GM10266 (cell line): ENCODE data around the gene AIFM3.

Source experiments
- DNase-seq: peaks from one replicate; pipeline ENCODE4 v3.0.0; 2012; ENCODE audit errors: extremely low spot score
- TF ChIP-seq, protein P1 (sequence below): IDR thresholded peaks from 2 replicates; pipeline ENCODE4 v1.5.1; 2012; ENCODE audit warnings: mild to moderate bottlenecking, low read depth; ENCODE audit not compliant: control insufficient read depth, insufficient read depth; ENCODE audit errors: missing control alignments

AIFM3 gene

DNA sequence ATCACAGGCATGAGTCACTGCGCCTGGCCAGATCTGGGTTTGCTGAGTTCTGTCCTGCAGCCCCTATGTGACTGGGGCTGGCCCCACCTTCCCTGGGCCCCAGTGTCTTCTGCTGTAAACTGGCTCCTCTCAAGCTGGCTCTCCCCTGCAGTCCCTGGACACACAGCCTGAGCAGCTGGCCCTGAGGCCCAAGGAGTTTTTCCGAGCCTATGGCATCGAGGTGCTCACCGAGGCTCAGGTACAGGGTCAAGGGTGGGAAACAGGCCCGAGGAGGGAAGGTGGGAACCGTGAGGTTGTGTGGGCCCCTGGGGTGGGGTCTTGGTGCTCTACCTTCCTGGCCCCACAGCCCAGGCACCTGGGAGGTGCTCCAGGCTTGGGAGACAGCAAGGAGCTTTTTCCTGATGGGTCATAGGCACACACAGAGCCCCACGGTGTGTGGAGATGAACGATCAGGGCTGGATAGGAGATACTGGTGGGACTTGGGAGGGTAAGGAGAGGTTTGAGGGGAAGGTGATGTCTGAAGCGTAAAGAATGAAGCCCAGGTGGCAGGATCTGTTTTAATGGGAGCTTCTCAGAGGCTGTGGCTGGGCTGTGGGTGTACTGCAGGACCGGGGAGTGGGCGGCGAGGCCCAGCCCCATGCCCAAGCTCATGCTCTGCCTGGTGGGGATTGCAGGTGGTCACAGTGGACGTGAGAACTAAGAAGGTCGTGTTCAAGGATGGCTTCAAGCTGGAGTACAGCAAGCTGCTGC, 8.7 kb downstream of the AIFM3 start:
- TF ChIP-seq, protein P1, sequence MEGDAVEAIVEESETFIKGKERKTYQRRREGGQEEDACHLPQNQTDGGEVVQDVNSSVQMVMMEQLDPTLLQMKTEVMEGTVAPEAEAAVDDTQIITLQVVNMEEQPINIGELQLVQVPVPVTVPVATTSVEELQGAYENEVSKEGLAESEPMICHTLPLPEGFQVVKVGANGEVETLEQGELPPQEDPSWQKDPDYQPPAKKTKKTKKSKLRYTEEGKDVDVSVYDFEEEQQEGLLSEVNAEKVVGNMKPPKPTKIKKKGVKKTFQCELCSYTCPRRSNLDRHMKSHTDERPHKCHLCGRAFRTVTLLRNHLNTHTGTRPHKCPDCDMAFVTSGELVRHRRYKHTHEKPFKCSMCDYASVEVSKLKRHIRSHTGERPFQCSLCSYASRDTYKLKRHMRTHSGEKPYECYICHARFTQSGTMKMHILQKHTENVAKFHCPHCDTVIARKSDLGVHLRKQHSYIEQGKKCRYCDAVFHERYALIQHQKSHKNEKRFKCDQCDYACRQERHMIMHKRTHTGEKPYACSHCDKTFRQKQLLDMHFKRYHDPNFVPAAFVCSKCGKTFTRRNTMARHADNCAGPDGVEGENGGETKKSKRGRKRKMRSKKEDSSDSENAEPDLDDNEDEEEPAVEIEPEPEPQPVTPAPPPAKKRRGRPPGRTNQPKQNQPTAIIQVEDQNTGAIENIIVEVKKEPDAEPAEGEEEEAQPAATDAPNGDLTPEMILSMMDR, result no peak
- no peak for DNase-seq

- TF ChIP-seq, protein P1, result no peak
- no peak for DNase-seq
These were observed 9.3 kb downstream of the AIFM3 start for GRCh38 chr22:20976291-20976877.

- TF ChIP-seq, protein P1, result no peak
- no peak for DNase-seq
These were observed 10.0 kb downstream of the AIFM3 start for GRCh38 chr22:20977019-20977418.

GRCh38 chr22:20977516-20978170, 10.6 kb downstream of the AIFM3 start:
- TF ChIP-seq, protein P1, result no peak

DNA sequence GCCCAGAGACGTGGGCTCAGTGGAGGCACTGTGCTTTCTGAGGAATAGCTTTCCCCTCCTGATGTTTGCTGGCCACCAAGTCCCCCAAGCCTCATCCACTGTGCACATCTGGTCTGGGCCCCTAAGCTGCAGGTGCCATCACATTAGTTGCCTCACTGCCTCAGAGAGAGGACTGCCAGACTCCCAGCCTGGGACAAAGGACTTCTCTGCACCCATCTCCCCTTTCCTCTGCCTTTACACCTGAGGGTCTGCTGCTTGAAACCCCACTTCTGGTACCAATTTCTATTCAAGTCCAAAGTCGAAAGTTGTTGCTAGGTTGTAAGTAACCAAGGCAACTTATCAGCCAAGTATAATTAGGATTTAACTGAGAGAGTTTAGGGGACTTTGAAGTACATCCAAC, 11.4 kb downstream of the AIFM3 start:
- TF ChIP-seq, protein P1, result no peak
- DNase-seq, result no peak

More at GRCh38 chr22:20977516-20978170, 10.6 kb downstream of the AIFM3 start:
- no peak for DNase-seq

DNA sequence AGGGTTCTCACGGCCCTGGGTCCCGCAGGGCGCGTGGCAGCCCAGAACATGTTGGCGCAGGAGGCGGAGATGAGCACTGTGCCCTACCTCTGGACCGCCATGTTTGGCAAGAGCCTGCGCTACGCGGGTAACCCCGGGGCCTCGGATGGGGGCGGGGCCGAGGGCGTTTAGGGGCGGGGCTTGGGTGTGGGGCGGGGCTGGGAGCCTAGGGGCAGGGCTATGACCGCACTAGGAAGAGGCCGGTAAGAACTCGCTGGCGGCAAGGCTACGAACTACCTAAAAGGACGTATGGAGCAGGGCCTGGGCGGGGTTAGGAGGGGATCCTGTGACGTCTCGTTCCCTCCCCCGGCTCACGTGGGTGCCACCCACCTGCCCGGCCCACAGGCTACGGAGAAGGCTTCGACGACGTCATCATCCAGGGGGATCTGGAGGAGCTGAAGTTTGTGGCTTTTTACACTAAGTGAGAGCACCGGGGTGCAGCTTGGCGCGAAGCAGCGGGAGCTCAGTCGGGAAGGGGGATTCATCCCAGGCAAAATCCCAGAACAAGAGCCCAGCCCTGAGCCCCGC, 12.3 kb downstream of the AIFM3 start:
- DNase-seq, result peak; percentile 84
- TF ChIP-seq, protein P1, result no peak
